ENCODE data around the gene RIOK3.

DNA sequence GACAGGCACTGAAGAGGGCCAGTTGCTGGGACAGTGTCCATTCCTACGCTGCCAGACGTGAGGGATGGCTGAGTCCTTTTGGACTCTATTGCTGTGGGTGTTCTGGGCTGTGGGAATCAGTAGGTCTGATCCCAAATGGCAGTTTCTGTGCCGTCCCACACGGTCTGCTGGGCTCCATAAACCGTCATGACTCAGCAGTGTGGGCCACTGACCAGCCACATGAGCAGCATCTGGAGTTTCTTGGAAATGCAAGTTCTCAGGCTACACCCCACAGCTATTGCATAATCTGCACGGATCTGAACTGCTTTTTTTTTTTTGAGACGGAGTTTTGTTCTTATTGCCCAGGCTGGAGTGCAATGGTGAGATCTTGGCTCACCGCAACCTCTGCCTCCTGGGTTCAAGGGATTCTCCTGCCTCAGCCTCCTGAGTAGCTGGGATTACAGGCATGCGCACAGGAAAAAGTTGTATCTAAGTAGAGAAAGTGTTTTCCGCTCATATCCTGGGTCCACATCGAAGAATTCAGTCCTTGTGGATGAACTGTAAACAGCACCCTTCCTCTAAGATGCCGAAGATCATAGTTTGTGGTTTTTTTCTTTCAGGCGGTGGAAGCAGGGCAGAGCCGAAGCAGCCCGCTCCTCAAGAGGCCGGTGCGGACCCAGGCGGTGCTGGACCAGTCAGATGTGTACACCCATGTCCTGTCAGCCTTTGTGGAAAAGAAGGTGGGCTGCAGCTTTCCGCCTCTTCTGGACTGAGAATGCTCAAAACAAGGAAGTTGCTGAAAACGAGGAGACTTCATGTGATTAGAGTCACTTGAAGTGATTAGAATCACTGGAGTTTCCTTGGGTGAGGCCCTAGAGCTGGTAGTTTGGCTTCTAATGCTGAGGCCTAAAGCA lies 75.7 kb downstream of the RIOK3 start:
- no peak for TF ChIP-seq POLR2A (IDR thresholded peaks at IDR 0.05)
- TF ChIP-seq, protein P1, sequence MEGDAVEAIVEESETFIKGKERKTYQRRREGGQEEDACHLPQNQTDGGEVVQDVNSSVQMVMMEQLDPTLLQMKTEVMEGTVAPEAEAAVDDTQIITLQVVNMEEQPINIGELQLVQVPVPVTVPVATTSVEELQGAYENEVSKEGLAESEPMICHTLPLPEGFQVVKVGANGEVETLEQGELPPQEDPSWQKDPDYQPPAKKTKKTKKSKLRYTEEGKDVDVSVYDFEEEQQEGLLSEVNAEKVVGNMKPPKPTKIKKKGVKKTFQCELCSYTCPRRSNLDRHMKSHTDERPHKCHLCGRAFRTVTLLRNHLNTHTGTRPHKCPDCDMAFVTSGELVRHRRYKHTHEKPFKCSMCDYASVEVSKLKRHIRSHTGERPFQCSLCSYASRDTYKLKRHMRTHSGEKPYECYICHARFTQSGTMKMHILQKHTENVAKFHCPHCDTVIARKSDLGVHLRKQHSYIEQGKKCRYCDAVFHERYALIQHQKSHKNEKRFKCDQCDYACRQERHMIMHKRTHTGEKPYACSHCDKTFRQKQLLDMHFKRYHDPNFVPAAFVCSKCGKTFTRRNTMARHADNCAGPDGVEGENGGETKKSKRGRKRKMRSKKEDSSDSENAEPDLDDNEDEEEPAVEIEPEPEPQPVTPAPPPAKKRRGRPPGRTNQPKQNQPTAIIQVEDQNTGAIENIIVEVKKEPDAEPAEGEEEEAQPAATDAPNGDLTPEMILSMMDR (IDR thresholded peaks at IDR 0.05): no peak

Measured in suprapubic skin (tissue), 3 donors.